Ishikawa (cell line): ENCODE results near the gene DTX3.

Experiments used
- CEBPB ChIP-seq: IDR thresholded peaks from 2 replicates; pipeline ENCODE4 v1.6.1; 2012
- CREB1 ChIP-seq: IDR thresholded peaks from 2 replicates; pipeline ENCODE4 v1.6.1; 2012; ENCODE audit warnings: low read depth
- EGR1 ChIP-seq: IDR thresholded peaks from 2 replicates; pipeline ENCODE4 v1.6.1; 2012
- EP300 ChIP-seq: IDR thresholded peaks from 2 replicates; pipeline ENCODE4 v1.6.1; 2012; ENCODE audit warnings: borderline replicate concordance
- FOXM1 ChIP-seq: IDR thresholded peaks from 2 replicates; pipeline ENCODE4 v1.6.1; 2012; ENCODE audit warnings: low read depth, borderline replicate concordance
- MAX ChIP-seq: IDR thresholded peaks from 2 replicates; pipeline ENCODE4 v1.6.1; 2012
- NFIC ChIP-seq: IDR thresholded peaks from 2 replicates; pipeline ENCODE4 v1.6.1; 2012
- RAD21 ChIP-seq: IDR thresholded peaks from 2 replicates; pipeline ENCODE4 v1.6.1; 2012; ENCODE audit warnings: low read depth
- TAF1 ChIP-seq: IDR thresholded peaks from 2 replicates; pipeline ENCODE4 v1.6.1; 2012; ENCODE audit warnings: low read depth, mild to moderate bottlenecking
- TCF12 ChIP-seq: IDR thresholded peaks from 2 replicates; pipeline ENCODE4 v1.6.1; 2012; ENCODE audit warnings: low read depth
- TEAD4 ChIP-seq: IDR thresholded peaks from 2 replicates; pipeline ENCODE4 v1.6.1; 2012
- USF1 ChIP-seq: IDR thresholded peaks from 2 replicates; pipeline ENCODE4 v1.6.1; 2012
- YY1 ChIP-seq: IDR thresholded peaks from 2 replicates; pipeline ENCODE4 v1.6.1; 2012; ENCODE audit warnings: low read depth
- ZBTB7A ChIP-seq: IDR thresholded peaks from 2 replicates; pipeline ENCODE4 v1.6.1; 2012; ENCODE audit warnings: low read depth
- TF ChIP-seq, protein P1 (sequence below): IDR thresholded peaks from 2 replicates; pipeline ENCODE4 v1.6.1; 2012; ENCODE audit warnings: low read depth, mild to moderate bottlenecking

The DTX3 gene

DNA sequence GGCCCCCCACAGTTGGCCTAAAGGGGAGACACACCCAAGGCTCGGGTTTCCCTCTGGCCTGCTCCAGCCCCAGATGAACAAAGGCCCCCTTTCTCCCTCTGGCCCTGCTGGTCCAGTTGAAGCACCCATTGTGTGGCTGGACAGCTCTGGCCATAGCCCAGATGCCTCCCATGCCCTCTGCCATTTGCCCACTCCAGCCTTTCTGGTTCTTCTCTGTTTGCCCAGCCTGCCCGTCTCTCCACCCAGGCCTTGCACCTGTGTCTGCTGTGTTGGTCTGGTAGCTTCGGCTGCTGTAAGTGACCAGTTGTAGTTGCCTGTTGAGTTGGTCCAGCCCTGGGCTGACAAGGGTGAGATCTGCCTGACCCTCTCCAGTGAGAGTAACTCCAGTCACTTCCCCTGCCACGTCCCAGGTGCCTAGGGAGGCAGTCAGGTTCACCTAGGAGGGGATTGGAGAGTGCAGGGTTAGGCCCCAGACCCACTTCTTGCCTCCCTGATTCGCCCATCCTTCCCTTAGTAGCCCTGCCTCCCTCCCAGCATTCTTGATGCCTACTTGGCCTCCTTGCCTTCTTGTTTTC lies 25.4 kb downstream of the DTX3 start:
- TF ChIP-seq TEAD4 (no peak), RAD21 (no peak), NFIC (no peak), FOXM1 (no peak), TCF12 (no peak), TAF1 (no peak)
- TF ChIP-seq, protein P1, sequence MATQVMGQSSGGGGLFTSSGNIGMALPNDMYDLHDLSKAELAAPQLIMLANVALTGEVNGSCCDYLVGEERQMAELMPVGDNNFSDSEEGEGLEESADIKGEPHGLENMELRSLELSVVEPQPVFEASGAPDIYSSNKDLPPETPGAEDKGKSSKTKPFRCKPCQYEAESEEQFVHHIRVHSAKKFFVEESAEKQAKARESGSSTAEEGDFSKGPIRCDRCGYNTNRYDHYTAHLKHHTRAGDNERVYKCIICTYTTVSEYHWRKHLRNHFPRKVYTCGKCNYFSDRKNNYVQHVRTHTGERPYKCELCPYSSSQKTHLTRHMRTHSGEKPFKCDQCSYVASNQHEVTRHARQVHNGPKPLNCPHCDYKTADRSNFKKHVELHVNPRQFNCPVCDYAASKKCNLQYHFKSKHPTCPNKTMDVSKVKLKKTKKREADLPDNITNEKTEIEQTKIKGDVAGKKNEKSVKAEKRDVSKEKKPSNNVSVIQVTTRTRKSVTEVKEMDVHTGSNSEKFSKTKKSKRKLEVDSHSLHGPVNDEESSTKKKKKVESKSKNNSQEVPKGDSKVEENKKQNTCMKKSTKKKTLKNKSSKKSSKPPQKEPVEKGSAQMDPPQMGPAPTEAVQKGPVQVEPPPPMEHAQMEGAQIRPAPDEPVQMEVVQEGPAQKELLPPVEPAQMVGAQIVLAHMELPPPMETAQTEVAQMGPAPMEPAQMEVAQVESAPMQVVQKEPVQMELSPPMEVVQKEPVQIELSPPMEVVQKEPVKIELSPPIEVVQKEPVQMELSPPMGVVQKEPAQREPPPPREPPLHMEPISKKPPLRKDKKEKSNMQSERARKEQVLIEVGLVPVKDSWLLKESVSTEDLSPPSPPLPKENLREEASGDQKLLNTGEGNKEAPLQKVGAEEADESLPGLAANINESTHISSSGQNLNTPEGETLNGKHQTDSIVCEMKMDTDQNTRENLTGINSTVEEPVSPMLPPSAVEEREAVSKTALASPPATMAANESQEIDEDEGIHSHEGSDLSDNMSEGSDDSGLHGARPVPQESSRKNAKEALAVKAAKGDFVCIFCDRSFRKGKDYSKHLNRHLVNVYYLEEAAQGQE: no peak

DNA sequence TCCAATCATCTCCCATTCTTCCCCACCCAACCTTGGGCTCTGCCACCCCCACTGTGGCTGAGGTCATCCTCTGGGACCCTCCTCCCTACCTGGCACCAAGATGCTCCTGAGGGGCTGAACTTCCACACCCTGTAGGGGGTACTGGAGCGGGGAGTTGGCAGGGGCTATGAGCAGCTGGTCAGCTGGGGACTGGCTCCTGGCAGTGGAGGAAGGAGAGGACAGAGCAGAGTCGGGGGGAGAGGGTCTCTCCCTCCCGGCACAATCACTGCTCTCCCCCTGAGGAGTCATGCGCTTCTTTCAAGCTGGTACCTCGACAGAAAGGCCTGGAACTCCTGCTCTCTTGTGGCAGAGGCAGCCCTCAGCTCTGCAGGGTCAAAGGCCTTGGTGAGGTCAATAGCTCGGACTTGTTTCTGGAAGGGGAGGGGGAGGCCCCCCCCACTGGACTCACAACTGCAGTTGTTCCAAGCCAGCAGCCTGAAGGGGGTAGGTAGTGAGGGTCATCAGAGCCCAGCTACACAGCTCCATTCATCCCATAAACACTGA lies 26.3 kb downstream of the DTX3 start:
- TF ChIP-seq NFIC: no peak
- TF ChIP-seq, protein P1: no peak
- no peak for TF ChIP-seq TEAD4
- TF ChIP-seq EGR1: no peak
- no peak for TF ChIP-seq TAF1
- no peak for TF ChIP-seq ZBTB7A
- TF ChIP-seq EP300: no peak
- TF ChIP-seq MAX: no peak

GRCh38 chr12:57631566-57632072 lies 27.0 kb downstream of the DTX3 start:
- no peak for TF ChIP-seq NFIC
- no peak for TF ChIP-seq TCF12
- TF ChIP-seq, protein P1: no peak
- no peak for TF ChIP-seq RAD21
- TF ChIP-seq MAX: no peak
- no peak for TF ChIP-seq ZBTB7A
- TF ChIP-seq TEAD4: no peak
- no peak for TF ChIP-seq CEBPB

DNA sequence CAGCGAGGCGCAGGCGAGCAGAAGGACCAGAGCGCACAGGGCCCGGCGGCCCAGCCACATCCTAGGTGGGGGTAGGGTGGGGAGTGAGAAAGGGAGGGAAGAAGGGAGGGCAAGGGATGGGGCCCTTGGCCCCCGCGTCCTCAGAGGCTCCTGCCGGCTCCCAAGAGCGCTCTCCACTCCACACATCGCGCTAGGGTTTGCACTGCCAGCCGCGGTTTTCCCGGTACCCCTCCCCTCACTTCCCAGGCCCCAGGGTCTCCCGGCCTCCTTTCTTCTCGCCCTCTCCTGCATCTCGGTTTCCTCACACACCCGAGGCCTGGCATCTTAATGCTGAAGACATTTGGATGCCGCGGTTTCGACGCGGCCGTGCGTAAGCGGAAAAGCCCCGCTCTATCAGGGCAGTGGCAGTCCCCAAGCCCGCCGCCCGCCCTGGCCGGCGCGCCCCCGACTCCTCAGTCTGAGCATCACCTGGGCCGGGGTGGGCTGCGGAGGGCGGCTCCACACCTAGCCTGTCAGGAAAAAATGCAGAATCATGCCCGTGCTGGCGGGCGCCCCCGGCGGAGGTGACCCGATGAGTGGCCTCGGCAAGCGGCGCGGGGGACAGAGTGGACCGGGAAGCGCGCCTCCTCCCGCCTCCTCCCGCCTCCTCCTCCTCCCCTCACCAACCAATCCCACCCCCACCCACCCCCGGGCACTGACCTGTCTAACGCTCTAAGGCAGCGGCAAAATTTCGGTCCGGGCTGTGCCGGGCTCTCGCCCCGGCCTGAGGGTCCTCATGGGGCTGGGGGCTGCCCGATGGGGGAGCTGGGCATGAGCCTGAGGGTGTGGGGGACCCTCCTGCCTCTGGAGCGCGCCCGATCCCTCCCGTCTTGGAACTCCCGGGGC lies 27.7 kb downstream of the DTX3 start:
- no peak for TF ChIP-seq TCF12
- peak; percentile 84; the same call in 1 of the 2 replicates for TF ChIP-seq ZBTB7A

GRCh38 chr12:57632958-57633840 lies 28.6 kb downstream of the DTX3 start, which contains the start of gene B4GALNT1:
TSS of gene B4GALNT1 (minus strand) at chr12:57633201. CDS start at chr12:57632132, 1,069 bp downstream.
- TF ChIP-seq TAF1 (no peak), RAD21 (peak; percentile 68), EGR1 (peak; percentile 77; the same call in 1 of the 2 replicates), CEBPB (no peak), TCF12 (peak; percentile 18; the same call in 1 of the 2 replicates), TEAD4 (peak; percentile 83), EP300 (no peak), USF1 (no peak), MAX (peak; percentile 90), ZBTB7A (peak; percentile 62; the same call in 1 of the 2 replicates), NFIC (no peak), CREB1 (no peak), YY1 (no peak)
- TF ChIP-seq, protein P1: no peak
